ENCODE data around the gene ACACA.

ACACA gene

DNA sequence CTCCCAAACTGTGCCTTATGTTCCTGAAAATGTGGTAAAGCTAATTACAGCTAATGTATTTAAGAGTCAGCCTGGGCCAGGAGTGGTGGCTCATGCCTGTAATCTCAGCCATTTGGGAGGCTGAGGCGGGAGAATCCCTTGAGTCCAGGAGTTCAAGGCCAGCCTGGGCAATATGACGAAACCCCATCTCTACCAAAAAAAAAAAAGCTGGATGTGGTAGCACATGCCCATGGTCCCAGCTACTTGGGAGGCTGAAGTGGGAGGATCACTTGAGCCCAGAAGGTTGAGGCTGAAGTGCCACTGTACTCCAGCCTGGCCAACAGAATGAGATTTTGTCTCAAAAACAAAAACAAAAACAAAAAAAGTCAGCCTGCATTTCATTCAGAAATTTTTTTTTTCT lies 64.0 kb downstream of the ACACA start:
- DNase-seq (ENCODE audit: low read depth): no peak

DNA sequence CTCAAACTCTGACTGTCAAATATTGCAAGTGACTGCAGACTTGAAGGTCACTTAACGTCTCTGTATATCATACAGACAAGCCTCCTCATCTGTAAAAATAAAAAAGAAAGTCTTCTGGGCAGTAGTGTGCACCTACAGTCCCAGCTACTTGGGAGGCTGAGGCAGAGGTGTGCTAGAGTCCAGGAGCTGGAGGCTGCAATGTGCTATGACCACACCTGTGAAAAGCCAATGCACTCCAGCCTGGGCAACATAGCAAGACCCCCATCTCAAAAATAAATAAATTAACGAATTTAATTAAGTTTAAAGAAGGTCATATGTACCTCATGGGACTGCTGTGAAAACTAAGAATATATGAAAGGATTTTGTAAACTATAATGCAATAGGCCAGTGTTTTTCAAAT lies 65.8 kb downstream of the ACACA start:
- no peak for DNase-seq (ENCODE audit: low read depth)

DNA sequence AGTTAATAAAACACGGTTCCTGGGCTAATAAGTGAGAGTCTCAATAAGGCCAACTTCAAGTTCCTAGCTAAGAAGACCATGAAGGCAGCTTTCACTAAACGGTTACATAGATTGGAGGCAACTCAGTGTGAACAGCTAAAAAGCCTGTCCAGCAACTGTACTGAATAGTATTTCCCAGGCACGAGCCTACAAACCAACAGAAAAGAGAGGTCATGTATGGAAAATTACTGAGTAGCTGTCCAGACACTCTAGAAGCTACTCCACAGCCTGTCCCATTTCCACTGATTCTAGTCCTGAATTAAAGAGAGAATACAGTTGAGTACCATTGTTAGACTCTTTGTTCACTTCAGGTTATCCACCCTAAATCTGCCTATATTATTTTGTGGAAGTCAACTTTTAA lies 67.3 kb downstream of the ACACA start:
- no peak for DNase-seq (ENCODE audit: low read depth)

DNA sequence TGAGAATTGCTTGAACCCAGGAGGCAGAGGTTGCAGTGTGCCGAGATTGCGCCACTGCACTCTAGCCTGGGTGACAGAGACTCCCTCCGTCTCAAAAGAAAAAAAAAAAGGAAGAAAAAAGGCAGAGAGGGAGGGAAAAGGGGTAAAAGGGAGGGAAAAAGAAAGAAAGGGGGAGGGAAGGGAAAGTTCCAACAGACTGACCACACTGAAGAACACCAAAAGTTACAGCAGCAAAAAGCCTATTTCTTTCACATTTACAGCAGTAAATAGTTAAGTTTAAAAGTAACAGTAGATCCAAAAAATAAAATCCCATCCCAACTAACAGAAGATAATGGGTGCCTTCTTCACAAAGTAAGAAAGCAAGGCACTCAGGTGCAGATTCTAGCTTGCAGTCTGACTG lies 67.8 kb downstream of the ACACA start:
- no peak for DNase-seq (ENCODE audit: low read depth)

DNA sequence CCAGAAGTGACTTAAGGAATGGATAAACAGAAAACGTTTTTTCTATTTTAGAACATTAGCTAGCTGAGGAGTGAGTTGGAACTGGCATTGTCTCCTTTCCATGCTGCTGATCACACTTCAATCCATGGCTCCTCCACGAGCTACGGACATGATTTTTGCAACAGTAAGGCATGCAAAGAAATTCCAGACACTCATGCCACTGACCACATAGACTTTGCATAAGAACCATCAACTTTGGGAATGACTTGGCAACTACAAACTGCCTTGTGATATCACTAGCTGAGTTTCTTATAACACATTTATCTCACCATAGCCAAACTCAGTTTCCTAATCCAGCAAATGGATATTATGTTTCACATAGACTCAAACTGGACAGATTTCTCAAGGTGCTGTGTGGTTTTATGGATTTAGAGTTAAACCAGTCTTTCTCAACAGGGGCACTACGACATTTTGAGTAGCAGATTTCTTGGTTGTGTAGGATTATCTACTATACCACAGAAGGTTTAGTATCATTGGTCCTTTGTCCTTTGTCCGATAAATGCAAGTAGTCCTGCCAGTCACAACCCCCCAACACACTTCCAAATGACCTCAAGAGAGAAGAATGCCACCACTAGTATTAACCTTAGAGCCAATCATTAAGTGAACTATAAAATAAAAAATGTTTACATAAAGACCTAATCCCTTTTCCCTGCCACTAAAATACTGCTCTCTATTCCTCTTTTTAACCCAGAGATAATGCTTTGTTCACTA lies 79.1 kb downstream of the ACACA start:
- DNase-seq (ENCODE audit: low read depth): peak; percentile 99

DNA sequence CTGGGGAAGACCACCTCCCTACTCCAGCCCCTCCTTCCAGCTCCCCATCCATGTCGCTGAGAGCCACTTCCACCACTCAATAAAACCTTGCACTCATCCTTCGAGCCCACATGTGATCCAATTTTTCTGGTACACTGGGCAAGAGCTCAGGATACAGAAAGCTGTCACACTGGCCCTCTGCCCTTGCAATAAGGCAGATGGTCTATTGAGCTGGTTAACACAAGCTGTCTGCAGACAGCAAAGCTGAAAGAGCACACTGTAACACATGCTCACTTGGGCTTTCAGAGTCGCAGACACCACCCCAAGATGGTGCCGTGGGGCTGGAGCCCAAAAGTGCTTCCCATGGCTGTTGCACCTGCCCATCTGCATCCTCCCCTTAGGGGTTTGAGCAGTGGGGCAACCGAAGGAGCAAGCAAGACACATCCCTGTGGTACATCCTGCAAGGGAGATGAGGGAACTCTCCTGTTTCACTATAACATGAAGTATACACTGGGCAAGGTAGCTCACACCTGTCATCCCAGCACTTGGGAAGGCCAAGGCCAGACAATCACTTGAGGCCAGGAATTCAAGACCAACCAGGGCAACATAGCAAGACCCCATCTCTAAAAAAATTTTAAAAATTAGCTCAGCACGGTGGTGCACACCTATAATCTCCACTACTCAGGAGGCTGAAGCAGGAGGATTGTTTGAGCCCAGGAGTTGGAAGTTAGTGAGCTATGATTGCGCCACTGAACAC lies 83.6 kb downstream of the ACACA start:
- DNase-seq (ENCODE audit: low read depth): no peak

DNA sequence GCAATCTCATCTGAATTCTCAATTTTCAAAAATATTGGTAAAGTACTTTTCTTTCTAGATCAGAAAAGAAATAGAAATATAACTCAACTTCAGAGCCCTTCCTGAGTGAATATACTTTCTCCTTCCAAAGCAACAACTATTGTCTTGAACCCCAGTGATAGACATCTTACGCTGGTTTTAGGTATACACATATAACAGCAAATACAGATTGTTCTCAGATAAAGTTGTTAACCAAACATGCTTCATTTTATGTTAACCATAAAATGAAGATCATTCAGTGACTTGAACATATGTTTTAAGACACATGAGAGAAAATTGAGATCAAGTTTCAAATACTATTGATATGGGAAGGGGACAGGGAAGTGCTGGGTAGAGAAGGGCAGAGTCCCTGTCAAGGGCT lies 84.5 kb downstream of the ACACA start:
- DNase-seq (ENCODE audit: low read depth): no peak

DNA sequence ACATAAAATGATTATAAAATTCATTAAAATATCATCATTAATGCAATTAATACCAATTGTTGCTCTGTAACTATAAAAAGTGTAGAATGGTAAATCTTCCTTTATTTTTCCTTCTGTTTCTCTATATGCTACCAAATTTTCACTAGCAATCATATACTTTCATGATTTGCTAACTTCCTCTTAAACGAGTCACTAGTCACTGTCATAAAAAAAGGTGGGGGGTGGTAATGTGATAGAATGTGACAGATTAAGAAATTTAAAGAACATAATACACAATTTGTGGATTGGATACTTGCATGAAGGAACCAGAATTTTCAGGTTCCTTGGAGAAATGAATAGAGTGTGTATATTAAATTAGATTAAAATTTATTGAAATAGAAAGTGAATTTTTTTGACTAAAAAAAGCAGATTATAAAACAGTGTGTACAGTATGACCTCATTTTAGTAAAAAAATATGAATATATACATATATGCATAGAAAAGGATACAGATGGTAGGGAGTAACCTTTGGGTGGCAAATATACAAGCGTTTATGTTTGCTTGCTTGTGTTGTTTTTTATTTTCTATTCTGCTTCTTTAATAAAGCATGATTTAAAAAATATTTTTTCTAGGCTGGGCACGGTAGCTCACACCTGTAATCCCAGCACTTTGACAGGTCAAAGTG lies 87.6 kb downstream of the ACACA start:
- no peak for DNase-seq (ENCODE audit: low read depth)

DNA sequence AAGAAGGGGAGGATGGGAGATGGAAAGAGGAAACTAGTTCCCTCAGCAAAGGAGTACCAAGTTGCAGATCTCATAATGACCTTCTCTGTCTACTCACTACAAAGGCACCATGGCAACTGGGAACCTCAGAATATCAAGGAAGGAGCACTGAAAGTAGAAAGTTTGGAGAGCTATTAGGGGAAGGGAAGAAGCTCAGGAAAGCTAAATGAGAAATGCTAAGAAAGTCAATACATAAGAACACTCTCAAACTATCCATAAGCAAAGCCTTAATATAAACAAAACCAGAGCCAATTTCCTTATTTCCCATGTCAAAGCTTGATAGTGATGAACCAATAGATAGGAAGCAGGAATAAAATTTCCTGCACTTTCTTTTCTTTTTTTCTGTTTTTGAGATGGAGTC lies 88.8 kb downstream of the ACACA start:
- no peak for DNase-seq (ENCODE audit: low read depth)

DNA sequence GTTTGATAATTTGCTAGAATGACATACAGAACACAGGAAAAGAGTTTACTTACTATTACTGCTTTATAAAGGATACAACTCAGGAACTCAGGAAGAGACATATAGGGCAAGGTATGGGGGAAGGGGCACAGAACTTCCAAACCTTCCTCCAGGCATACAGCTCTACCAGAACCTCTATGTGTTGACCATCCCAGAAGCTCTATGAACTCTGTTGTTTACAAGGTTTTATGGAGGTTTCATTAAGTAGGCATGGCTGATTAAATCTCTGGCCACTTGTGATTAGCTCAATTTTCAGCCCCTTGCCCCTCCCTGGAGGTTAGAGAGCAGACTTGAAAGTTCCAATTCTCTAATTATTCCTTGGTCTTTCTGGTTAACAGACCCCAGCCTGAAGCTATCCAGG lies 91.0 kb downstream of the ACACA start:
- DNase-seq (ENCODE audit: low read depth): no peak

DNA sequence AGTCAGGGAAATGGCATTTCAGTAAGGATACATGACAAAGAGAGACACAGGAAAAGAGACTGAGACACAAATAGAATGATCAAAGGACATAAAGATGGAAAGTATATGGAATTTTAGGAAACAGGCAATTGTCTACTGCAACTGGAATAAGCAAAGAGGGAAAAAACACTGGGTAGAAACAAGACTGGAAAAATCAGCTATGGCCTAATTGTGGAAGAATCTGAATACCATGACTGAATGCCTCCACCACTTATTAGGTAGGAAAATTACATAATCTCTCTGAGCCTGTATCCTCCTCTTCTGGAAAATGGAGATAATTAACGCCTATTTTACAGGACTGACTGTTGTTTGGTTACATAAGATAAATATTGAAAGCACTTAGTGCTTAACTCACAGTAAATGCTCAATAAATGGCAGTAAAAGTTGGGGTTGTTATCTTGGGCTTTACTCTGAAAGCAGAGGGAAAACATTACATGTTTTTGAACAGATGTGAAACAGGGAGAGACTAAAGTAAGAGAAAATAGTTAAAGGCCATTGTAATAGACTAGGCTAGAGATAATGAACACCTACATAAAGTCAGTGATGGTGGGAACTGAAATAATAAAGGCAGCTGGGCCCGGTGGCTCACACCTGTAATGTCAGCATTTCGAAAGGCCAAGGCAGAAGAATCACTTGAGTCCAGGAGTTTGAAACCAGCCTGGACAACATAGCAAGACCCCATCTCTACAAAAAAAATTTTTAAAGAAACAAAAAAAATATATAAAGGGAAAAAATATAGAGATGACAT lies 94.3 kb downstream of the ACACA start:
- DNase-seq (ENCODE audit: low read depth): no peak

DNA sequence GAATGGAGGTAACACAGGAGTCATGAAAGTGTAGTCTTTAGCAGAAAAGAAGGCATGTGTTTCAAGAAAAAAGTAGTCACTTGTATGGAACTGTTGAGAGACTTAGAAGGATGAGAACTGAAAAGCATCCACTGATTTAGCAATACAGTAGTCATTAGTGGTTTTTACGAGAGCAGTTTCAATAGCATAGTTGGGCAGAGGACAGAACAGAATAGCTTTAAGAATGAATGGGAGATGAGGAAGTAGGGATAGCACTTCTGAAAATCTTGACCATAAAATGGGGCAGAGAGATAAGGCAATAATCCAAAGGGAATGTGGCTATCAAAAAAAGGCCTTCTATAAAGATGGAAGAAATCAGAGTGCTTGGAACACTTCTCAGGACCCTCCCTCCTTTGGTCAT lies 95.7 kb downstream of the ACACA start:
- DNase-seq (ENCODE audit: low read depth): peak; percentile 27

DNA sequence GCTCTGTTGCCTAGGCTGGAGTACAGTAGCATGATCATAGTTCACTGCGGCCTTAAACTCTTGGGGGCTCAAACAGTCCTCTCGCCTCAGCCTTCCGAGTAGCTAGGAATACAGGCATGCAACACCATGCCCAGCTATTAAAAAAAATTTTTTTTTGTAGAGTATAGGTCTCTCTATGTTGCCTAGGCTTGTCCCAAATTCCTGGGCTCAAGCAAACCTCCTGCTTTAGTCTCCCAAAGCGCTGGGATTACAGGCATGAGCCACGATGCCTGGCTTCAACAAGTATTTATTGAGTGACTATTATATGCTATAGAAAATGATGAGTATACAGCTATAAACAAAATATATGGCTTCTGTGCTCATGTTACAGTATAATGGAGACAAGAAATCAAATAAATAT lies 97.6 kb downstream of the ACACA start:
- no peak for DNase-seq (ENCODE audit: low read depth)

DNA sequence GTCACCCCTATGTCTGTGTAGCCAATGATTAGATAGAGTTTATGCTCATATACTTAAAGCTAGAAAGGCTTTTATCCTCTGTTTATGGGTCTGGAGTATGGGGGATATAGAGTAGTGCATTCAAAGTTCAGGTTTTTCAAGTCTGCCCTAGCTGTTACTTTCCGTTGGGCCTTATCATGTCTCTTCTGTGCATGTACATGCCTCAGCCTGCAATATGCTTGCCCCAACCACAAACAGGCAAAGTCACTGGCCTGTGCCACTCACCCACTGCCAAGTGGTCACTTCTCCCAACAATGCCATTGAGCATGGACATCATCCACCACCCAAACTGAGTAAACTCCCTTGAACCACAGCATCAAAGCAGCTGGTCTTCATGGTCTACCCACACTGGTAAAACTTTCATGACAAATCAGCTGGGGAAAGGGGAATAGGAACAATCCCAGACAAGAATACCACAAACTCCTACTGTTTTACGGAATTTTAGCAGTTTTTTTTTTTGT lies 101.2 kb downstream of the ACACA start:
- DNase-seq (ENCODE audit: low read depth): no peak

DNA sequence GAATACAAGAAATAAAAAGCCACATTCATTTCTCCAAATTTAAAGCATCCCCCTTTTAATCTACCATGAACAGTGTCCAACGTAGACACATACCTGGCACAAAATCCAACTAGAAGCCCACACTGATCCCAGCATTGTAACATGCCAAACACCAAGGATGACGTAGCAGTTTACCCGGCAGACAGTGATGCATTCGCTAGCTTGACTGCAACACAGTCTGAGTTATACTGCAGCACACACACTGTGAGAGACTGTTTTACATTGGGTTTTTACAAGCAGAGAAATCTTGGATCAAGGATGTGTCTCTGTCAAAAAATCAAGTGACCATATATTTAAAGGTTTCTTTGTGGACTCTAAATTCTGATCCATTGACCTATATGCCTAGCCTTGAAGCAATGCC lies 105.3 kb downstream of the ACACA start:
- DNase-seq (ENCODE audit: low read depth): peak; percentile 11

DNA sequence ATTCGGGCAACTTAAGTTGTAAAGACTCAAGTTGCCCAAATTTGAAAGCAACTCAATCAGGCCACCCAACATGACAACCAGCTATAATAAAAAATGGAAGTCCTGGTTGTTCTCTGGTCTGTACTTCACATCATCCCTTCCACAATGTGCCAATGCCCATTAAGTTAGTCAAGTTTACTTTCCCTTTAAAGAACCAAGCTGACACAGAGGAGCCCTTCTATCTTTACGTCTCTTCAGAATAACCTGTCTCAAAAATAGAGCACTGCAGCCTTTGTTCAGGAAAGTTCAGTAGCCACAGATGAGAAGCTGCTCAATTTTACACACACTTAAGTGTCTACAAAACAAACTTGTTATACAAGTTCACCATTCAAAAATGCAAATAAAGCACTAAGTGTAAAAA lies 106.0 kb downstream of the ACACA start:
- no peak for DNase-seq (ENCODE audit: low read depth)

DNA sequence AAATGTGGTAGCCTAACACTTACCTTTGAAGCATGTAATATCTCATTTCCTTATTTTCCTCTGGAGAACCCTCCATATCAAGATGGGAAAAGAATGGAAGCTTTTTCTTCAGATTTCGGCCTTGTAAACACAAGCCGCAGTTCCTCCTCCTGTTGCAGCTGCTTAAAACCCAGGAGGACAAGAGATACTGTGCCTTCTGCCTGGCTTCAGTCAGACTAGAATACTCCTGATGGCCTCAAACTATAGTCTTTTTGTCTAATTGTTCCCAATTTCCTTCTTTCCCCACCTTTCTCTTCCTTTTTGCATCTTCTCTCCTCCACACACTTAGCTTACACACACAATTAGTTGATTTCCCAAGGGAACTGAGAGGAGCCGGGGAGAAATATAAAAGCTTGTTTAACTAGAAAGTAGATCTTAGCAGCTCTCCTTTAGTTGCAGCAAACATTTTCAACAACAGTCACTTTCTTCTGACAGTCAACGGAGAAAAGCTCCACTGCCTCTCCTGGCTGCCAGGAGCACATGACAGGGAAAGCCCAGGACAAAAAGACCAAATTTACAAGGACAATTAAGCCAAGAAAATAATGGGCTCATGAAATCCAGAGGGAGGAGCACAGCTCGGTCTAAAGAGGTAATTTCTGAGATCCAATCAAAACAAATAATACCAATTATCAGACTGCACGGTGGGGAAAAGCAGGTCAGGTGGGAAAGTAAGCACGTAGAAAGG lies 107.2 kb downstream of the ACACA start:
- no peak for DNase-seq (ENCODE audit: low read depth)

DNA sequence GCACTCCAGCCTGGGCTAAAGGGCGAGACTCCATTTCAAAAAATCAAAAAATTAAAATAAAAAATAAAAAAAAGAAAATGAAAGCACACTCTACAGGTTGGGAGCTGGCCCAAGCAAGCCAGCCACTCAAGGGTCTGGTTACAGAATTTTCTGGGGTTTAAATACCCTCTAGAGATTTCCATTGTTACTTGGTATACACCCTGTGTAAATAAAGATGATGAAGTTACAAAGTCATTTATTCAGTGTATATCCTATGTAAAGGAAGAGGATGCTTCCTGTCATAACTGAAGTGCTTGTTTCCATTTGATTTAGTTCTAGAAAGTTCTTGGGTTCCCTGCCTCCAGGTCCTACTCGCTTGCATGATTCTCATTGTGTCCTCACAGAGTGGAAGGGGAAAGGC lies 110.7 kb downstream of the ACACA start:
- DNase-seq (ENCODE audit: low read depth): no peak

DNA sequence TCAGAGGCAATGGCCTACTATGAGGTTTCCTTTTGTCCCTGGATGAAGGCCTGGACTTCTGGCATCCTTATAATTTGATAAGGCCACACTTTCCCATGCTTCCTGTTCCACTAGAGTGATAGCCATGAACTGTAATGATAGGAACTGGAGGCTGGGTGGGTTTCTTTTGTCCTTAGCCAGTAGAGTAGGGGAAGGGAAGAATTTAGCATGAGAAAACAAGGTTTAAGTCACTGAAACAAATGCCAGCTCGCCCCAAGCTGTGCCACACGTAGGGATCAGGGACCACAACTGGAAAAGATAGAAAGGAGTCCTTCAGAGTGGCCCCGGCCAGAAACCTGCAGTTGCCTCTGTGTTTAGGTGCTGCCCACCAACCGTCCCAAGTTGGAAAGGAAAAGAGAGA lies 111.7 kb downstream of the ACACA start:
- no peak for DNase-seq (ENCODE audit: low read depth)

DNA sequence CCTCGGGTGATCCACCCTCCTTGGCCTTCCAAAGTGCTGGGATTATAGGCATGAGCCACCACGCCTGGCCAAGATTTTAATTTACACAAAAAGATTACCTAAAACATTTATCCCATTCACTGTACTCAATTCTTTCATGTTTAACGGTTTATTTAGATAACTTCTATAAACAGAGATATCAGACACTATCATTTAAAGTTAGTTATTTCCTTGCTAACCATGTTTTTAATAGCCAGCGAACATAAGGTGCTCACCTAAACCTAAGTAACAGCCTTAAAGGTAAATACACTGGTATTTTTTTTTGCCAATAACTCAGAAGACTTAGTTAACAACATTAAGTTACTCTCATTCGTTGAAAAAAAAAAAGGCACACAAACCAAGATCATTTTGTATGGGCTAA lies 112.9 kb downstream of the ACACA start:
- DNase-seq (ENCODE audit: low read depth): no peak

DNA sequence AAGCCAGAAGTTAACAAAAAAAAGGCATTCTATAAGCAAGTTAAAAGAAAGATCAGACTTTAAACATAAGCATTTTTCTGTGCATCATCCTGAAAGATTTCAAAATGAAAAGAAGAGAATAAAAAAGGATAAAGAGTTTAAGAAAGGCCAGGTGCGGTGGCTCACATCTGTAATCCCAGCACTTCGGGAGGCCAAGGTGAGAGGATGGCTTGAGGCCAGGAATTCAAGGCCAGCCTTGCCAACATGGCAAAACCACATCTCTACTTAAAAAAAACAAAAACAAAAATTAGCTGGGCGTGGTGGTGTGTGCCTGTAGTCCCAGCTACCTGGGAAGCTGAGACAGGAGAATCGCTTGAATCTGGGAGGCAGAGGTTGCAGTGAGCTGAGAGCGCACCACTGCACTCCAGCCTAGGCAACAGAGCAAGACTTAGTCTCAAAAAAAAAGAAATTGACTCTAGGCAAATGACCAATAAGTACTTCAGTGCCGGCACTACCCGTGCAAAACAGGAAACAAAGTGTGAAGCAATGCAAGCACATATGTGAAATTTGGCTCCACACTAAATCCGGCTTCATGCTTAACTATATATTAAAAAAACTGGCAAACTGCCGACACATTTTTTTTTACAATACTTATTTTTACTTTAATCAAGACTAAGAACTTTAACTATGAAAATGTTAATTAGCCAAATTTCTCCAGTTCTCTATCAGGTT lies 114.1 kb downstream of the ACACA start:
- peak; percentile 55 for DNase-seq (ENCODE audit: low read depth)
